ENCODE data around the gene TTLL6.

TTLL6 gene

GRCh38 chr17:48745381-48746275 lies 71.4 kb downstream of the TTLL6 start:
- no peak for DNase-seq (ENCODE audit: extremely low read depth in 1 of 2, low read depth in 1 of 2)

GRCh38 chr17:48740537-48740936 lies 76.5 kb downstream of the TTLL6 start:
- no peak for DNase-seq (ENCODE audit: extremely low read depth in 1 of 2, low read depth in 1 of 2)

DNA sequence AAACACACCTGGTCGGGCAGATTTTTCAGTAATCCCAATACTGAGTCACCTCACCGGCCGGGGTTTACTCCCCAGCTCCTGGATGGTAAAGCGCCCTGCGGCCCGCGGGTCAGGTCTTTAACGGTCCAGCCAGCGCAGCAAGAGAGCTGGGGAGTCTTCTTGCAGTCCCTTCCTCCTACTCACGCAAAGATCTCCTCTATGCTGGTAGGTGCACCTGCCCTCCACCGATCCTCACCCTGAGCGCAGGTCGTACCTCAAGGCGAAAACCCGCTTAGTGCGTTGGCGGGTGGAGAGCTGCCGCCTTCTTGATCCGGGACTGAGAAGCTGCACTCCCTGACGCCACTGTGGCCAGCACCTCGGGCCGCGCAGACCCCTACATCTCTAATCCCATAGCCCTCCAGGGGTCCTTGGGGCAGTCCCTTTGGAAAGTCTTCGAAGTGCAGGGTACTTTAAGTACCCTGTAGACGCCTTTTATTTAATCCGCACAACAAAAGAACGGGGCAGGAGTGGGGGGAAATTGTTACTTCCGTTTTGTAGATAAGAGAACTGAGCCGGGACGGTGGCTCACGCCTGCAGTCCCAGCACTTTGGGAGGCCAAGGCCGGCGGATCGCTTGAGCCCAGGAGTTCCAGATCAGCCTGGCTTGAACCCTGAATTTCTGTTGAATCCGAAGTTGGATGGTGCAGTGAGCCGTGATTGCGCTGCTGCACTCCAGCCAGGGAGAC lies 78.1 kb downstream of the TTLL6 start:
- DNase-seq (ENCODE audit: extremely low read depth in 1 of 2, low read depth in 1 of 2) = no peak

- DNase-seq (ENCODE audit: extremely low read depth in 1 of 2, low read depth in 1 of 2) = no peak
These were observed 78.6 kb downstream of the TTLL6 start for GRCh38 chr17:48738424-48738802.

GRCh38 chr17:48737330-48738043 lies 79.5 kb downstream of the TTLL6 start:
- no peak for DNase-seq (ENCODE audit: extremely low read depth in 1 of 2, low read depth in 1 of 2)

DNA sequence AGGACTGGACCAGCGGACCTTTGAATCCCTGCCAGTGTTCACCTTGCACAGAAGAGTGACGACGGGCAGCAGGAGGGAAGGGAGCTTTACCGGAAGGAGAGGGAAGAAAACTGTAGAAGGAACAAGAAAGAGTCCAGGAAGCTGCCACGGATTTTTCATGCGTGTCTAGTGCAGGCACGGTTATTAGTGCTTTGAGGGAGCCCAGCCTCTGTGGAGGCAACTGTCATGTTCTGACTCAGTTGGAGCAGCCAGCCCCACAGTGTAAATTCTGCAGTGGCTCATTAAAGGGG lies 82.0 kb downstream of the TTLL6 start:
- DNase-seq (ENCODE audit: extremely low read depth in 1 of 2, low read depth in 1 of 2) = no peak

DNA sequence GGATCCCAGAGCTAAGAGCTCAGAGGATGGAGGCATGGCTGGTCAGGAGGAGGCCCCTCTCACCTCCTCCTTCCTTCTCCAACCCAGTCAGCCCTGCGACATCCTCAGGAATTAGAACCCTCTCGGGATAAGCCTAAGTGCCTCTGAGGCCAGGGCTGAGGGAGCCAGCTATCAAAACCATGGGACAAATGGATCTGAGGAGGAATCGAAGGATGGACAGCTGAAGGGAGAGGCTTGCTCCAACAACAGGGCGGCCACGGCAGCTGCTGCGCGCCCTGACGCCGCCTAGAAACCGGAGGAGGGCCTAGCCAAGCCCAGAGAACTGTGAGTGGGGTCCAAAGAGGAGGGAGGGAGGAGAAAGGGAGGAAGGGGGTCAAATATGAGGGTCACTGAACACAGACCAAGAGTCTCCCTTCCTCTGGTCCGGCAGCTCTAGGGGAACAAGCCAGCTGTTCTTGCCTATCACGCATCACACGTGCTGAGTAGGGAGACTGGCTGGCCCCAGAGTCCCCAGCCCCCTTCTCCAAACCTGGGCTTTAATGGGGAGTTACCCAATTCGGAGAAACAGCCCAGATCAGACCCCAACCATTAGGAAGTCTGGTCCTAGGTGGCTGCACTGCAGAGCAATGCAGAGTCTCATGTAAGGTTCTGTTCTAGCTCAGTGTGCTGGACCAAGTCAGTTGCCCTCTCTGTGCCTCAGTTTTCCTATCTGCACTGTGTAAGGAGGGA lies 82.5 kb downstream of the TTLL6 start:
- no peak for DNase-seq (ENCODE audit: extremely low read depth in 1 of 2, low read depth in 1 of 2)

- no peak for DNase-seq (ENCODE audit: extremely low read depth in 1 of 2, low read depth in 1 of 2)
These were observed 83.2 kb downstream of the TTLL6 start for GRCh38 chr17:48733632-48734328.

- DNase-seq (ENCODE audit: extremely low read depth in 1 of 2, low read depth in 1 of 2) = no peak
These were observed 84.1 kb downstream of the TTLL6 start for GRCh38 chr17:48732688-48733629.

DNA sequence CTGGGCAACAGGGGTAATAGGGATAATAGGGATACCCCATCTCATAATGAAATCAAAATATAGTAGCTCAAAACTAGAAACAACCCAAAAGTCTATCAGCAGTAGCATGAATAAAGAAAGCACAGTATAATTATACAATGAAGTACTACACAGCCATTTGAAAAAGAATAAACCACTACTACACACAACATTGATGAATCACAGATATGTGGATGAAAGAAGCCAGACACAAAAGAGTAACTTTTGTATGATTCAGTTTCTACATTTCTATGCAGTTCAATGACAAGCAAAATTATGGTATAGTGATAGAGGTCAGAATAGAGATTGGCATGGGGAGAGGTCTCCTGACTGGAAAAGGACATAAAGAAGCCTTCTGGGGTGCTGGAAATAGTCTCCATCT lies 85.7 kb downstream of the TTLL6 start:
- no peak for DNase-seq (ENCODE audit: extremely low read depth in 1 of 2, low read depth in 1 of 2)

GRCh38 chr17:48730240-48730550 lies 86.8 kb downstream of the TTLL6 start:
- DNase-seq (ENCODE audit: extremely low read depth in 1 of 2, low read depth in 1 of 2) = no peak

DNA sequence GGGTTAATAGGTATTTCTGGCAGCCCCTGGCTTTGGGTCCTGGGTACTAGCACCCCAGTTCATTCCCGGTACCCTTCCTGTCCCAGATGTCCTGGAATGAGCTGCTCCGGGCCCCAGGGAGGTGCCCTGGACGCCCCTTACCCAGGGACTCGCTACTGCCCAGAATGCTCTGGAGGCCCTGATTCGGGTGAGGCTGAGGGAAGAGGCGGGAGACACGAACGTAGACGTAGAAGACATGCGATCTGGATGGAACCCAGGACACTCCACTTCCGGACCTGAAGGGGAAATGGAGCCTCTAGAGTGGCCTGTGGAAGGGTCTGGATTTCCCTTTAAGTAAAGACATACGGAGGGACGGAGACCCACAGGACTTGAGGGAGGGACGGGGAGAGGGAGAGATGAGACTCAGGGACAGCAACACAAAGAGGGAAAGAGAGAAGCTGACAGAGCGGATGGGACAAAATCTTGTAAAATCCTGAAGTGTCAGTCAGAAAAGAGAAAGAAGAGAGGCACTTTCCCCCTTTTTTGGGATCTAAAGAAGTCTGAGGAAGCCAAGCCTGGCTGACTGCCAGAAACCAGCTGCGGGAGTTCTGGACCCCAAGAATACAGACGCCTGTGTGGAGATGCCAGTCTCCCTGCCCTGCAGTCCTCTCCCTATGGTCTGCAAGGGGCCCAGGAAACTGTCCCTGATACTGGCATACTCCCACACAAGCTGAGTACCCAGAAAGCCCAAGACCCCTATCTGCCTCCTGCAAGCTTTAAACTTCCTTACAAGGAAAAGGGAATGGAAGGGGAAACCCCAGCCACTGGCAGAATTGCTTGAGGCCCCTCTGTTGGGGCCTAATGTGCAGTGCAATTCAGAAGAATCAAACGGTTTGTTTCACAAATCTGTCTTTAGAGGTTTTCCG lies 87.4 kb downstream of the TTLL6 start:
- no peak for DNase-seq (ENCODE audit: extremely low read depth in 1 of 2, low read depth in 1 of 2)

DNA sequence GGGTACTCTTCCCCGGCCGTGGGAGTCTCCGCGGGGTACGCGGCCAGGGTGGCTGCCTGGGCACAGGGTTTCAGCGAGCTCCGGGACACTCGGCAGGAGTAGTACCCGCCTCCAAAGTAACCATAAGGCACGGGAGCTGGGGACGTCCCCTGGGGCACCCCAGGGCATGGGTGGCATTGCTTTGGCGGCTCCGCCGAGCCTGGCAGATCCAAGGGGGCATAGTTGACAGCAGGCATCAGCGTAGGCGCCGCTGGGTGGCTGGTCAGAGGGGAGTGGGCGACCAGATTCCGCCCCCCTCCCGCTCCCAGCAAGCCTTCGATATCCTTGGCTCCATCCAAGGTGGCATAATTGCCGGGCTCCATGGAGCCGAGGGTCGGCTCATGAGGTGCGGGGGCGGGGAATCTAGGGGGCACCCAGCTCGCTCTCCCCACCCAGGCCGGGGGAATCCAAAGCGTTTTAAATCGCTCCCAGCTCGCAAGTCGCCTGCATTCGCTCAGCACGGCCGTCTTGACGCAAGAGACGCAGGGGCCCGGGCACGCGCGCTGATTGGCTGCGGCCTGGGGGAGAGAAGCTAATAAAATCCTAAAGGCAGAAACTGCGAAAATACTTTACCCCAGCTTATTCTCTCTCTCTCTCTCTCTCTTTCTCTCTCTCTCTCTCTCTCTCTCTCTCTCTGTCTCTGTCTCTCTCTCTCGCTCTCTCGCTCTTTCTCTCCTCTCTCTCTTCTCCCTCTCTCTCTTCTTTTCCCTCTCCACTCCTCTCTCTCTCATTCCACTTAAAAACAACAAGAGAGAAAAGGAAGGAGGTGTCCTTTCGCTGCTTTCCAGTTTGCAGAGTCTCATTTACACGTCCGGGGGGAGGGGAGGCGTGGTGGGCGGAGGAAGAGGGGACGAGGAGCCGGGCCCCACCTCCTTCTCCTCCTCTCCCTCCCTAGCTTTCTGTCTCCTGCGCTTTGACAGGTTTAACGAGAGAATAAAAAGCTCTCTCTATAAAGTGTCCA lies 88.5 kb downstream of the TTLL6 start, which contains the start of gene HOXB13:
HOXB13 (minus strand) TSS at position 519 of the 1,000 bp plus-strand sequence; CDS start at position 362, 157 bp downstream.
- DNase-seq (ENCODE audit: extremely low read depth in 1 of 2, low read depth in 1 of 2) = no peak

- no peak for DNase-seq (ENCODE audit: extremely low read depth in 1 of 2, low read depth in 1 of 2)
These were observed 89.4 kb downstream of the TTLL6 start for GRCh38 chr17:48727415-48728175.

- DNase-seq (ENCODE audit: extremely low read depth in 1 of 2, low read depth in 1 of 2) = no peak
These were observed 90.1 kb downstream of the TTLL6 start for GRCh38 chr17:48726916-48727286.

DNA sequence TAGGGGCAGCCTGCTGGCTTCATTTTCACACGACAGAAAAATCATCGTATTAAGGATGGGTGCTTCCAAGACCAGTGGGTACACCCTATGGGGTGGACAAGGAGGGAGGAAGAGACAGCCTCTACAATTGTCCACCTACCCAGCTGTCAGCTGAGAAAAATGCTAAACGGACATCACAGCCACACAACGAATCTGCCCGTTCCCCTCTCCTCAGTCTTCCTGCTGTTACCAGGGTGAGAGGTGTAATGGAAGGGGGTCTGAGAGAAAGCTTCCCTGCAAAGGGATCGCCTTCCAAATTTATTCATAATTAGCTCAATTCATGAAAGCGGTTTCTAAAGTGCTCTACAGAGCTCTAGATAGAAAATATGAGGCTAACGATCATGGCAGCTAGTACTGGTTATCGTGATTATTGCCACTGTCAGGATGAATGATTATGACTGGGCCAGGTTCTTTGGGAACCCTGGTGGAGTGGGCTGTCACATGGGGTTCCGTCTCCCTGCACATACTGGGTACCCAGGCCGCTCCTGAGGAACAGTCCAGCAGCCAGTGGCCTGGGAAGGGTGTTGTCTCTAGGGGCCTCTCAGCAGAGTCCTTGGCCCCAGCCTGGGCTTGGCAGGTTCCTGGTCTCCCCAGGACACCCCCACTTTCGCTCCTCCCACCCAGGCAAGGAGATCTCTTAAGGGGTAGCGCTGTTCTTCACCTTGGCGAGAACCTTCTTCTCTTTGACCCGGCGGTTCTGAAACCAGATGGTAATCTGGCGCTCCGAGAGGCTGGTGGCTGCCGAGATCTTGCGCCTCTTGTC lies 90.7 kb downstream of the TTLL6 start:
- no peak for DNase-seq (ENCODE audit: extremely low read depth in 1 of 2, low read depth in 1 of 2)

Measured in stimulated activated CD8-positive, alpha-beta memory T cell treated with anti-CD3 and anti-CD28 coated beads, Interleukin-7, amount 100 ng/mL, for 48 hours (primary cell).